HG03378 (cell line): ENCODE results near the gene MICU2.
"Not testable (repeated sequence)": the region's sequence is repeated elsewhere in the genome, so short reads cannot be mapped to it uniquely, and the experiment has no call there.

ENCODE experiments used
- ATAC-seq: cut with Tn5 transposase; IDR thresholded peaks from one replicate; pipeline ENCODE4 v1.9.1; 2021; ENCODE audit warnings: mild to moderate bottlenecking, moderate library complexity; ENCODE audit not compliant: unreplicated experiment

The MICU2 gene

GRCh38 chr13:21595546-21595822, 8.5 kb downstream of the MICU2 start:
- peak; percentile 64 for ATAC-seq

- ATAC-seq: peak; percentile 39
Measured at GRCh38 chr13:21594715-21595545, 9.0 kb downstream of the MICU2 start.

- ATAC-seq: not testable (repeated sequence)
Measured at GRCh38 chr13:21590665-21591456, 13.1 kb downstream of the MICU2 start.

DNA sequence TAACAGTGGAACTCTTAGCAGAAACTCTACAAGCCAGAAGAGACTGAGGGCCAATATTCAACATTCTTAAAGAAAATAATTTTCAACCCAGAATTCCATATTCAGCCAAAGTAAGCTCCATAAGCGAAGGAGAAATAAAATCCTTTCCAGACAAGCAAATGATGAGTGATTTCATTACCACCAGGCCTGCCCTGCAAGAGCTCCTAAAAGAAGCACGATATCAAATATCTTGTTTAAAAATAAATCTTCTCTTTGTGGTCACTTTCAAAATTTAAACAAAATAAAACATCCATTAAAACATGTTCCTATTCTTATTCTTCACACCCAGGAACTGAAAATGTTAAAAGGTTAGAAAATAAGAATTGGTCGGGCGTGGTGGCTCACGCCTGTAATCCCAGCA, 13.7 kb downstream of the MICU2 start:
- ATAC-seq: no peak

- ATAC-seq: not testable (repeated sequence)
Measured at GRCh38 chr13:21589510-21589909, 14.5 kb downstream of the MICU2 start.

DNA sequence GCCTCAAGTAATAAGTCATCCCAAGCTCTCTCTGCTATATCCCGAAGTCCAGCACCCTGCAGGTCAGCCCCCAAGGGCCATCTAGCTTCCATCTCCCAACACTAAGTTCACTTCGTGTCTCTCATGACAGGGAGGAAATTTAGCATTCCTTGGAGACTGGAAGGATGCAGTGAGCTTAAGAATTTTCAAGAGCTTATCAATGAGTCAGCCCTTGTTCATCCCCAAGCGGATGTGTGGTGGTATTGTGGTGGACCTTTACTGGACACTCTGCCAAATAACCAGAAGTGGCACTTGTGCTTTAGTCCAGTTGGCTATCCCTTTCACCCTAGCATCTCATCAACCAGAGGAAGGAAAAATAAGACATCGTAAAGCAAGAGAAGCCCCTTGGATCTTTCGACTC, 15.6 kb downstream of the MICU2 start:
- not testable (repeated sequence) for ATAC-seq

DNA sequence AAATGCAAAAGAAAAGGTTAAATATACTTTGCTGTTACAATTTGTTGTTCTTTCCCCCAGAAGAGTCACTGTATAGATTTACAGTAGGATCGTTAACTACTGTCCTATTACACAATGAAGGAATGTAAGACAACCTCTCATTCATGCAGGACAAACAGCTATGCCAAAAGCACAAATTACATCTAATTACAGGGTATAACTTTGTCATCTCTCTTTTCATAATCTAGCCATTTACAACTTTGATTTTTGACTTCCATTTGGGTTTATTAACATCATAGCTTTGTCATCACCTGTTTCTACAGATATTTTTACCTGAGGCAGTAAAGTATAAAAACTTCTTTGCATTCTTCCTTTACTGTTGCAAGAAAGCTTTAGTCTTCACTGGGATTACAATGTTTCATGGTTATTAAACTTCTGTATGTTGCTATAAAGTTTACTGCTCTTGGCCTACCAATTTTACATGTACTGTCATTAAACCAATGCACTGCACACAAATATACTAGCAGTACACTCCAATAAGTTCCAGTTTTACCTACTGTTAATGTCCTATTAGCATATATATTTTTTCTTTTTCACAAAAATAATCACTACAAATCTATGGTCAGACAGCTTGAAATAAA, 18.9 kb downstream of the MICU2 start:
- ATAC-seq: no peak

DNA sequence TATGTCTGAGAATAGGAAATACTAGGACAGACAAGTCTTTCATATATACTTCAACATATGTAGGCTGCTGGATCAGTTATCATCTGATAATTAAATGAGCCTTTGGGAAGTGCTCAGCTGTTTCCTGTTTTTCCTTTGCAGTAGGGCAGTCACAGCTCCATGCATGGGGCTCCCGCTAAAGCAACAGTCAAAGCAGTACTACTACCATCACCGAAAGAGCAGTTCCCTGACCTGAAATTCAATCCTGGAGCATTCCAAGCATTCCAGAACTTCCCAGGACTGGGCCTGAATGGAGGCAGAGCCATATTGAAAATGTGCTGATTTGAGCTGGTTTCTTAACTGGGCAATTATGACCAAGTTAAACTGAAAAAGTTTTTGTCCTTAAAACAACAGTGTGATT, 20.5 kb downstream of the MICU2 start:
- ATAC-seq: no peak

- no peak for ATAC-seq
Measured at GRCh38 chr13:21580736-21581135, 23.2 kb downstream of the MICU2 start.

DNA sequence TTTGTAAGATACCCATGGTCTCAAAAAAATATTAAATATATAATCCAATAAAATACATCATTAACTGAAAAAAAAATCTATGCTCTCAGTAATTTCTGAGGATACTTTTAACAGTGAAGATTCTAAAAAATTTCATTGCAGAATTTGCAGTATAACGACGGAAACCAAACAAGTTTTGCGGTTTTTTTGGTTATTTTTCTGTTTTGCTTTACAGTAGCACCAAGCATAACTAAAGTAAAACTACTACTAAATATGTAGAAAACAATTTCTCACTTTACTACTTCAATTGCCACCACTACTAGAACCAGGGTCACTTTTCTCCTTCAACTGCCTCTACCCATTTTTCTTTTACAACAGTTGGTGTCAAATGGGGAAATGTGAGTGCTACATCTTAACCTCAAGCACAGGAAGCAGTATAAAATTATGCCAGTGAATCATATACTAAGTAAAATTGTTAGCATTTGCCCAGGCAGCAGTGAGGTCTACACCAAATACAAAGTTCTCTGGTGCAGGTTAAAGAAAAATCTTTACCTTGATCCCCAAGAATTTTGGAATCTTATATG, 24.1 kb downstream of the MICU2 start:
- peak; percentile 91 for ATAC-seq

DNA sequence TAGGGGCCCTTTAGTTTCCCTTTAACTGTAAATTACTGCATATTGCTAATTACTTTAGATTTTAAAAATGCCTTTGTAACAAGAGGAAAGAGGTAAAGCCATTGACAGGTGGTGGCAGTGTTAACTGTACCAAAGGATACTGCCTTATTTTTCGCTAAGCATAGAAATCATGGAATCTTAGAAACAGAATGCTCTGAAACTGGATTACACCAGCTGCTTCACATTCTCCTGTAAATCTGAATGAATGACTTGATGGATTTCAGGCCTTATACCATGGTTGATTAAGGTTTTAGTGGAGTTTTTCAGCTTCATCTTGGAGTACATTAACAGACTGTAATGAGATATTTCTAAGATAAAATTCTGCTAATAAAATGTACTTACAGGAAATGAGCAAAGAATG, 25.2 kb downstream of the MICU2 start:
- ATAC-seq: no peak

- ATAC-seq: no peak
Measured at GRCh38 chr13:21576426-21576825, 27.5 kb downstream of the MICU2 start.

DNA sequence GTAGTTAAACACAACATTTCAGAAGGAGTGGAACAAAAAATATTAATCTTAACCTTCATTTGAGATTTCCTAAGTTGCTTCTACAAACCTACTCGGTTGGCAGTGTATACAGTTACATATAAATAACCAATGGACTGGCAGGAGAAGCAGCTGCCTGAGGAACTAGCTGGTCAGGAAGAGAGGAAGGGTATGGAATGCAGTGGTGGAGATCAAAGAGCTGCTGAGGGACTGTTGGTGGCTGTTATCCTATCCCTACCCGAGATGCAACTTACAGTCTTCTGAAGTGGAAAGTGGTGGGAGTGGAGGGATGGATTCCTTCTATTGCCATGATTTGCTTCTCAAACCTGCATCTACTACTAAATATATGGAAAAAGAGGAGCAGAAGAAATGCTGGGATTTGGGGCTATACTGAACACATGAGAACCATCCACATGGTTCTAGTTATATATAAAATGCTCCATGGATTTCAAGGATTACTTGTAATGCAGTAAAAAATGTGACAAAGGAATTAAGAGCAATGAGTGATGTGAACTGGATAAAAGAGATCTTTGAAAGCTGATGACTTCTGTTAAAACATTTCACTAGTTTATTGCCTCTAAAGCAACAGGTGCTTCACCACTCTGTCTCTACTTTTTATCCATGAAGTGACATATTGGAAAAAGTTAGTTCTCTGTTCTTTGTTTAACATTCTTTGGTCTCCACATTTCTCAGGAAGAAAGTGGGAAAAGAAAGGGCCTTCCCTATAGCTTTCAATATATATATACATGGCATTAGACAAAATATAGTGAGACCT, 29.9 kb downstream of the MICU2 start:
- ATAC-seq: no peak

- no peak for ATAC-seq
Measured at GRCh38 chr13:21569686-21570085, 34.3 kb downstream of the MICU2 start.

DNA sequence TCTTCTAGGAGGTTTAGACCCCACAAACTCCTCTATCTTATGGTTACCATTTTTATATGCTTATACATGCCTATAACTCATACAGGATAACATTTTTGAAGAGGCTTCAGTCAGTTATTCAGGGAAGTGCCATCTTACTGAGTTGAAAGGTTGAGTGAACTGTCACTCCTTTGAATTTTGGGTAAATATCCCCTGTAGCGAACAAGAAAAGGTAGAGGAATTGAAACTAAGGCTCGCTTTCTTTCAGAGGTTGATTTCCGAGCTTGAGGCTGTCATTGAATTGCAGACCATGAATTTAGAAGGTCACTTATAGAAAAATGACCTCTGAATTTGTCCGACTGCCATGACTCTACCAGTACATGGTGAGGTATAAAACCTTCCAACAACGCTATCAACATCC, 35.1 kb downstream of the MICU2 start:
- no peak for ATAC-seq

- ATAC-seq: peak; percentile 62
Measured at GRCh38 chr13:21567714-21568113, 36.3 kb downstream of the MICU2 start.

GRCh38 chr13:21557995-21558394, 46.0 kb downstream of the MICU2 start:
- no peak for ATAC-seq

DNA sequence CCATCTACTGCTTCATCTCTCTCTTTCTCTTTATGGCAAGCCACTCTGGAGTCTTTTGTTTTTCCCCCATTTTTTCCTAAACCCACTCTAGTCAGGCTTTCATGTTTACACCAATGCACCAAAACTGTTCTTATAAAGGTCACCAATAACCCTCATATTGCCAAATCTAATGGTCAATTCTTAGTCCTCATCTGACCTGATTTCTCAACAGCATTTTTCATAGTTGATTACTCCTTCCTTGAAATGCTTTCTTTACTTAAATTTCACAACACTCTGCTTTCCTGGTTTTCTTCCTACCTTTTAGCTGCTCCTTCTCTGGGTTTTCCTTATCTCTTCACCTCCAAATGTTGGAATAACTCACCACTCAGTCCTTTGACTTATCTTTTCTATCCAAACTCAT, 47.9 kb downstream of the MICU2 start:
- no peak for ATAC-seq

DNA sequence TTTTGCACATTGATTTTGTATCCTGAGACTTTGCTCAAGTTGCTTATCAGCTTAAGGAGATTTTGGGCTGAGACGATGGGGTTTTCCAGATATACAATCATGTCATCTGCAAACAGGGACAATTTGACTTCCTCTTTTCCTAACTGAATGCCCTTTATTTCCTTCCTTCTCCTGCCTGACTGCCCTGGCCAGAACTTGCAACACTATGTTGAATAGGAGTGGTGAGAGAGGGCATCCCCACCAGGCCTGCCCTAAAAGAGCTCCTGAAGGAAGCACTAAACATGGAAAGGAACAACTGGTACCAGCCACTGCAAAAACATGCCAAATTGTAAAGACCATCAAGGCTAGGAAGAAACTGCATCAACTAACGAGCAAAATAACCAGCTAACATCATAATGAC, 50.7 kb downstream of the MICU2 start:
- ATAC-seq: not testable (repeated sequence)

DNA sequence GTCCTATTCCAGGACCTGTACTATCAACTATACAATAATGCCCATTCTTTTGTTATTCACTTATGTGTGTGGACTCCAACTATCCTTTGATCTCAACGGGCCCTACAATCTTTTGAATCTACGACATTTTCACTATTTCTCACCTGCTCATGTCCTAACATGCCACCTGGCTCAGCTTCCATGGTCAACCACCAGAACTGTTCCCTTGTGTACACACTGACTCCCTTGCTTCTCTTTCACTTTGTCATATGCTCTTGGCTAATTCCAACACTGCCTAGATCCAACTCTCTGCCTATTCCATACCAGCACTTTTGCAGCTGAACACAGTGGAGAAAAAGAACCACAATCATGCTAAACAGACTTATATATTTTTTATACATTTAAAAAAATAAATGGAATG, 53.1 kb downstream of the MICU2 start:
- no peak for ATAC-seq

DNA sequence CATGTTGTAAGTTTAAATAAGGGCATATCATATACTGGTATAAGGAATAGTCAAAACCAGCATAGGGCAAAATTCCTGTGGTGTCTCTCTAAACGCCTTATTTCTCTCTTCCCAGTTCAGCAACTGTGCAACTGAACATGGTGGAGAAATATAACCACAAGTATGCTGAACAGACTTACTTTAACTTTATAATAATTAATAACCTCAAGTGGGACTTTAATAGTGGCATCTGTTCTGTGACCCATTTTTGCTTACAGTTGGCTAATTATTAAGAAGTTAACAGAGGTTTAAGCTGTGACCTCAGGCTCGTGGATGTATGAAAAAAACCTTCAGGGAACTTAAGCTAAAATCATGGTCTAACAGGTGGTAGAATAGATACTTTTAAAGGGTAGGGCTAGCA, 54.3 kb downstream of the MICU2 start:
- ATAC-seq: no peak
